GM23248 (cell line): Measurements from ENCODE around the gene PRTN3. TPM values are rescaled to one million over a fixed set of nuclear protein-coding genes. Genes with fewer than 3 reads are reported as not detected.
A peak's percentile ranks its signal among the peaks of the same experiment; 100 is the strongest.
"Not testable (repeated sequence)": the region's sequence is repeated elsewhere in the genome, so short reads cannot be mapped to it uniquely, and the experiment has no call there.

Experiments used
- DNase-seq: peaks from one replicate; pipeline ENCODE4 v3.0.0-alpha.2; 2015
- H2AFZ ChIP-seq: fragments of 200-600 bp; sonication (generic); 2 replicates; pipeline ENCODE4 v1.6.1; 2016; ENCODE audit warnings: antibody characterized with exemption
- H3F3A ChIP-seq: fragments of 200-600 bp; sonication (generic); 2 replicates; pipeline ENCODE4 v1.6.1; 2016; ENCODE audit warnings: mild to moderate bottlenecking, antibody characterized with exemption, mixed run types; ENCODE audit not compliant: insufficient read depth
- H3K27ac ChIP-seq: fragments of 200-600 bp; sonication (generic); 2 replicates; pipeline ENCODE4 v1.5.1; 2016; ENCODE audit warnings: mild to moderate bottlenecking
- H3K27me3 ChIP-seq: fragments of 200-600 bp; sonication (generic); replicated peaks from 2 replicates; pipeline ENCODE4 v1.6.1; 2016; ENCODE audit warnings: mild to moderate bottlenecking; ENCODE audit not compliant: insufficient read depth
- H3K36me3 ChIP-seq: fragments of 200-600 bp; sonication (generic); 2 replicates; pipeline ENCODE4 v1.6.1; 2016; ENCODE audit warnings: low read depth, mild to moderate bottlenecking
- H3K4me1 ChIP-seq: fragments of 200-600 bp; sonication (generic); 2 replicates; pipeline ENCODE4 v1.6.1; 2016; ENCODE audit warnings: mild to moderate bottlenecking; ENCODE audit not compliant: insufficient read depth
- H3K4me2 ChIP-seq: fragments of 200-600 bp; sonication (generic); one replicate; pipeline ENCODE4 v1.6.1; 2016; ENCODE audit warnings: mild to moderate bottlenecking; ENCODE audit not compliant: unreplicated experiment
- H3K4me3 ChIP-seq: fragments of 200-600 bp; sonication (generic); 2 replicates; pipeline ENCODE4 v1.5.1; 2016; ENCODE audit warnings: mild to moderate bottlenecking
- H3K79me2 ChIP-seq: fragments of 200-600 bp; sonication (generic); 2 replicates; pipeline ENCODE4 v1.6.1; 2016; ENCODE audit warnings: mild to moderate bottlenecking; ENCODE audit not compliant: insufficient read depth
- H3K9ac ChIP-seq: fragments of 200-600 bp; sonication (generic); 2 replicates; pipeline ENCODE4 v1.6.1; 2016; ENCODE audit warnings: mild to moderate bottlenecking
- H3K9me2 ChIP-seq: fragments of 200-600 bp; sonication (generic); 2 replicates; pipeline ENCODE4 v1.6.1; 2016; ENCODE audit warnings: mixed run types, mild to moderate bottlenecking, moderate library complexity; ENCODE audit not compliant: insufficient read depth
- H3K9me3 ChIP-seq: fragments of 200-600 bp; sonication (generic); one replicate; pipeline ENCODE4 v1.6.1; 2017; ENCODE audit warnings: low read depth
- H4K20me1 ChIP-seq: fragments of 200-600 bp; sonication (generic); 2 replicates; pipeline ENCODE4 v1.6.0; 2016; ENCODE audit not compliant: insufficient read depth
- EZH2 ChIP-seq: fragments of 200-600 bp; sonication (generic); IDR thresholded peaks from 2 replicates; pipeline ENCODE4 v1.6.1; 2018; ENCODE audit warnings: antibody characterized with exemption, mild to moderate bottlenecking; ENCODE audit not compliant: insufficient read depth, poor library complexity, severe bottlenecking
- EZH2phosphoT487 ChIP-seq: fragments of 200-600 bp; sonication (generic); IDR thresholded peaks from 2 replicates; pipeline ENCODE4 v1.6.1; 2018; ENCODE audit warnings: antibody characterized with exemption, moderate library complexity, mild to moderate bottlenecking, low read depth; ENCODE audit not compliant: insufficient read depth
- WGBS, 2 experiments: methylation state at CpG; one replicate each; pipeline ENCODE4 v1.1.6; 2015 to 2017; ENCODE audit warnings: low lambda C conversion rate in 2 of 2, low coverage in 1 of 2; ENCODE audit errors: missing lambda C conversion rate in 2 of 2; 5-methylcytosine and 5-hydroxymethylcytosine counted together
- in situ Hi-C: fragments of 300-500 bp; cut with MboI; formaldehyde crosslinking; loops from 2 replicates; pipeline ENCODE4 v1.15.0; 2020
- polyA plus RNA-seq: library from polyadenylated mRNA; unstranded; fragments of >200 nt; fragmentation: Nextera tagmentation; extraction: Ambion mirVana; gene quantifications from 2 replicates; pipeline ENCODE4 v1.2.1, GENCODE V29; 2016
- total RNA-seq: library from RNA; depleted of rRNA; stranded (reverse); fragments of >200 nt; shearing (Covaris generic); gene quantifications from 2 replicates; pipeline ENCODE4 v1.2.3, GENCODE V29; 2014

Gene PRTN3
- total and polyA plus RNA-seq, 2 experiments from 2014 or later, result not detected

DNA sequence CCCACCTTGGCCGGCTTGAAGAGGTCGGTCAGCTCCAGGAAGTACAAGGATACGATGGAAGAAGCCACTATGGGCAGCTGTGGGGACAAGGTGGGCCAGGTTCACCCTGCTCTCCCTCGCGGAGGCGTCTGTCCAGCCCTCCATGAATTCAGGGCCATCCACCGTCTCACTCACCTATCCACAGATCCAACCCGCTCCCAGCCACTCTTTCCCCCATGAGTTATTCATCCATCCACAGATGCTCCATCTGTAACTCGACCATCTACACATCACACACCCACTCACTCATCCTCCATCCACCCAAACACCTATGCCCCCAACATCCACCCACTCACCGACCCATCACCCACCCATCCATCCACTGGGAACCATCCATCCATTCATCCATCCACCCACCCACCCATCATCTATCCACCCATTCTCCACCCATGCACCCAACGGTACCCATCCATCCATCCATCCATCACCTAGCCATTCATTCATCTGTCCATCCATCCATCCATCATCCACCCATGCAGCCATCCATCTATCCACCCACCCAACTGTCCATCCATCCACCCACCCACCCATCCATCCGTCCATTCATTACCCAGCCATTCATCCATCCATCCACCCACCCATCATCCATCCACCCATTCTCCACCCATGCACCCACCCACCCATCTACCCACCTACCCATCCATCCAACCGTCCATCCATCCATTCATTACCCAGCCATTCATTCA lies 24.9 kb upstream of the PRTN3 start:
- TF ChIP-seq EZH2 (no peak), EZH2phosphoT487 (no peak)
- in situ Hi-C loops, result no loop called here
- H3K36me3 ChIP-seq, result peaks cover 13% of the 10 kb centered on the region
- H3K79me2 ChIP-seq, result peaks cover 8% of the 10 kb centered on the region; the same call in 1 of the 2 replicates
- no peak overlapping the region for H2AFZ ChIP-seq
- no peaks in the 10 kb centered on the region for H3K9me2 ChIP-seq
- DNase-seq, result no peak
- no peaks in the 10 kb centered on the region for H3K27me3 ChIP-seq
- H3K4me2 ChIP-seq, result no peak overlapping the region
- H3K4me1 ChIP-seq, result no peaks in the 10 kb centered on the region
- peaks cover 5% of the 10 kb centered on the region; the same call in 1 of the 2 replicates for H3F3A ChIP-seq
- H3K9me3 ChIP-seq, result no peaks in the 10 kb centered on the region
- peaks cover 3% of the 10 kb centered on the region; the same call in 1 of the 2 replicates for H4K20me1 ChIP-seq
- no peak overlapping the region for H3K4me3 ChIP-seq
- no peak overlapping the region for H3K27ac ChIP-seq
- no peak overlapping the region for H3K9ac ChIP-seq
- WGBS, 2 experiments, result 86 to 94% methylated on average over 10 to 11 of the region's 13 CpGs

DNA sequence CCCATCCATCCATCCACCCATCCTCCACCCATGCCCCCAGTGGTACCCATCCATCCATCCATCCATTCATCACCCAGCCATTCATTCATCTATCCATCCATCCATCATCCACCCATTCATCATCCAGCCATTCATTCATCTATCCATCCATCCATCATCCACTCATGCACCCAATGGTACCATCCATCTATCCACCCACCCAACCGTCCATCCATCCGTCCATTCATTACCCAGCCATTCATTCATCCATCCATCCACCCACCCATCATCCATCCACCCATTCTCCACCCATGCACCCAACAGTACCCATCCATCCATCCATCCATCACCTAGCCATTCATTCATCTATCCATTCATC lies 24.3 kb upstream of the PRTN3 start:
- H3K4me2 ChIP-seq, result no peak overlapping the region
- H3K9me3 ChIP-seq, result no peaks in the 10 kb centered on the region
- no peaks in the 10 kb centered on the region for H3K27me3 ChIP-seq
- H3K9ac ChIP-seq, result no peak overlapping the region
- H3K36me3 ChIP-seq, result peaks cover 8% of the 10 kb centered on the region
- H2AFZ ChIP-seq, result no peak overlapping the region
- H3K4me1 ChIP-seq, result no peaks in the 10 kb centered on the region
- no peak for DNase-seq
- no peak overlapping the region for H3K27ac ChIP-seq
- TF ChIP-seq EZH2 (no peak), EZH2phosphoT487 (no peak)
- WGBS, 2 experiments, result 97 to 98% methylated on average over 2 of the region's 2 CpGs
- 0 out of 2 replicates have a peak, but pooled peaks cover 4% of the 10 kb centered on the region for H3K79me2 ChIP-seq
- no peaks in the 10 kb centered on the region; the same call in 1 of the 2 replicates for H4K20me1 ChIP-seq
- H3K4me3 ChIP-seq, result no peak overlapping the region
- no peaks in the 10 kb centered on the region for H3K9me2 ChIP-seq
- in situ Hi-C loops, result no loop called here
- no peaks in the 10 kb centered on the region for H3F3A ChIP-seq

- H3K9me3 ChIP-seq, in situ Hi-C loops, H3F3A ChIP-seq, H3K79me2 ChIP-seq, H2AFZ ChIP-seq, H4K20me1 ChIP-seq, H3K9me2 ChIP-seq, H3K27me3 ChIP-seq, H3K9ac ChIP-seq, H3K4me3 ChIP-seq, DNase-seq, H3K4me1 ChIP-seq, H3K27ac ChIP-seq, H3K4me2 ChIP-seq, H3K36me3 ChIP-seq: not testable (repeated sequence)
- WGBS, 2 experiments, result 90 to 91% methylated on average over 5 of the region's 5 CpGs
Observed at GRCh38 chr19:820212-820611, 20.6 kb upstream of the PRTN3 start.

DNA sequence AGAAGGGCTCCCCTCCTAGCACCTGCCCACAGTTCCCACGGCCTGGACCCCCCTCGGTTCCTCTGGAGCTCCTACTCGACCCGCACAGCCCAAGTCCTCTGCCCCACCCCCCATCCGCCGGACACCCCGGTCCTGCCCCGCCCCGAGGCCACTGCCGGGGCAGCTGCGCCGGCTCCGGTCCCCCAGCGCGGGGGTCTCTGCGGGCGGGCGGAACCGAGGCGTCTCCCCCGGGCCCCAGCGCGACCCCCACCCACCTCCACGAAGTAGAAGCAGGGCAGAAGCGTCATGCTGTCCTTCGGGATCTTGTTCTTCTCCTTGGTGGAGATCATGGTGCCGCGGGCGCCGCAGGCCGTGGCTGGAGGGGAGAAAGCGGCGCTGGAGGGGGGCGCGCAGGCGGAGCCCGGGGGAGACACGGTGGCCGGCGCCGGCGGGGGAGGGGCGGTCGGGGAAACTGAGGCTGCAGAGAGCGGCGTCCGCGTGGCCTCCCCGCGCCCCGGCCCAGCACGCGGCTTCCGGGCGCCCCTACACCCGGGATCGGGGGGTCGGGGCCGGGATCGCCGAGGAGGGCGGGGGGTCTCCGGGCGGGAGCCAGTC lies 19.5 kb upstream of the PRTN3 start:
- H3K4me3 ChIP-seq, result peak overlapping the region; percentile 64
- 1 to 6% methylated on average over 15 to 45 of the region's 64 CpGs for WGBS, 2 experiments
- peak overlapping the region; percentile 59 for H2AFZ ChIP-seq

More for the DNA sequence above, 19.5 kb upstream of the PRTN3 start:
- H3K27ac ChIP-seq, result no peak overlapping the region
- no peaks in the 10 kb centered on the region for H3F3A ChIP-seq
- H3K27me3 ChIP-seq, result peaks cover 4% of the 10 kb centered on the region; the same call in 1 of the 2 replicates
- no peaks in the 10 kb centered on the region for H3K4me1 ChIP-seq
- H3K9me2 ChIP-seq, result no peaks in the 10 kb centered on the region
- TF ChIP-seq EZH2, result no peak
- TF ChIP-seq EZH2phosphoT487, result no peak
- H3K79me2 ChIP-seq, result no peaks in the 10 kb centered on the region
- no peak for DNase-seq
- no peaks in the 10 kb centered on the region for H3K9me3 ChIP-seq
- no peaks in the 10 kb centered on the region for H4K20me1 ChIP-seq
- in situ Hi-C loops, result no loop called here
- H3K36me3 ChIP-seq, result no peaks in the 10 kb centered on the region
- H3K4me2 ChIP-seq, result peak overlapping the region; percentile 47
- no peak overlapping the region; the same call in 1 of the 2 replicates for H3K9ac ChIP-seq
